Fibroblast of skin of left quadriceps (primary cell): ENCODE data around the gene EFTUD2.
A peak's percentile ranks its signal among the peaks of the same experiment; 100 is the strongest.
"Not testable (repeated sequence)": the region's sequence is repeated elsewhere in the genome, so short reads cannot be mapped to it uniquely, and the experiment has no call there.

Source experiments
- DNase-seq, 2 experiments: peaks; one replicate each; pipeline ENCODE4 v3.0.0-alpha.2; 2013; ENCODE audit warnings: low read depth in 2 of 2

Gene EFTUD2

DNA sequence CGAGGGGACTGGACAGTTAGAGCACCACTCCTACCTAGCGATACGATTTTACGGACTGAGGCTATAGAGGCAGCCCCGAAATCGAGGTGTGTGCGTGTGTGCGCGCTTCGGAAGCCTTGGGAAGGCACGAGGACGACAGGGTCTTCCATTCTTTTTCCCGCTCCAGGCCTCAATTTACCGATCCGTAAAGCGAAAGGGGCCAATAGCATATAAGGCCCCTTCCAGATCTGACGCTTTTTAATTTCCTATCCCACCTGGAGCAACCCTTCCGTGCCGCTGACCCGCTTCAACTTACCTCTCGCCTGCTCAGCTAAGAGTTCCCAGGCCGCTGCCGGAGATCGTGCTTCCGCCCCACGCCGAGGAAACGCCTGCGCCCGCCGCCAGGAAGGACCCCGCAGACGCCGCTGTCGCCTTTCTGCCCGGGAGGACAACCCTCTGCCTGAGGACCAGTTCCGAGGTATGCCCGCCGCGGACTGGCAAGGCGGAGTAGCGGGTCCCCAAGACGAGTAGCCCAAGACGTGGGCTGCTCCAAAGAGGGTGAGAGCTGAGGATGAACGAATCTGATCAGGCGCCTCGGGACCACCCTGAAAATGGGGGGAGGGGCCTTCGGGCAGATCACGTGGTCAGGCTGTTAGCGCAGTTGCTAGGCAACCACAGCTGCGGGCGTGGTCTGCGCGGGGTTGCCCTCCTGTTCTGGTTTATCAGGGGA is at the start of gene EFTUD2:
Gene EFTUD2, minus strand, starts transcription at position 372 of the 709 bp plus-strand sequence. CDS start 4,924 bp downstream, outside the sequence.
- peak; percentile 71 to 74 for DNase-seq

GRCh38 chr17:44948315-44948795 is 49.1 kb upstream of the EFTUD2 start:
- DNase-seq = no peak

GRCh38 chr17:44947461-44948314 is 48.4 kb upstream of the EFTUD2 start, which contains the start of gene KIF18B:
Gene KIF18B, minus strand, starts transcription at chr17:44947773. Its CDS starts 11,429 bp downstream, at chr17:44936344.
- peak; percentile 82 to 83 for DNase-seq

DNA sequence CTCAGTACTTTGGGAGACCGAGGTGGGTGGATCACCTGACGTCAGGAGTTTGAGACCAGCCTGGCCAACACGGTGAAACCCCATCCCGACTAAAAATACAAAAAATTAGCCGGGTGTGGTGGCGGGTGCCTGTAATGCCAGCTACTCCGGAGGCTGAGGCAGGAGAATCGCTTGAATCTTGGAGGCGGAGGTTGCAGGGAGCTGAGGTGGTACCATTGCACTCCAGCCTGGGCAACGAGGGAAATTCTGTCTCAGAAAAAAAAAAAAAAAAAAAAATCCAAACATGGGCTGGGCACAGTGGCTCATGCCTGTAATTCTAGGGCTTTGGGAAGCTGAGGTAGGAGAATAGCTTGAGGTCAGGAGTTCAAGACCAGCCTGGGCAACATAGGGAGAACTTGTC is 46.4 kb upstream of the EFTUD2 start:
- not testable (repeated sequence) for DNase-seq

GRCh38 chr17:44942456-44942855 is 43.2 kb upstream of the EFTUD2 start:
- DNase-seq = no peak

DNA sequence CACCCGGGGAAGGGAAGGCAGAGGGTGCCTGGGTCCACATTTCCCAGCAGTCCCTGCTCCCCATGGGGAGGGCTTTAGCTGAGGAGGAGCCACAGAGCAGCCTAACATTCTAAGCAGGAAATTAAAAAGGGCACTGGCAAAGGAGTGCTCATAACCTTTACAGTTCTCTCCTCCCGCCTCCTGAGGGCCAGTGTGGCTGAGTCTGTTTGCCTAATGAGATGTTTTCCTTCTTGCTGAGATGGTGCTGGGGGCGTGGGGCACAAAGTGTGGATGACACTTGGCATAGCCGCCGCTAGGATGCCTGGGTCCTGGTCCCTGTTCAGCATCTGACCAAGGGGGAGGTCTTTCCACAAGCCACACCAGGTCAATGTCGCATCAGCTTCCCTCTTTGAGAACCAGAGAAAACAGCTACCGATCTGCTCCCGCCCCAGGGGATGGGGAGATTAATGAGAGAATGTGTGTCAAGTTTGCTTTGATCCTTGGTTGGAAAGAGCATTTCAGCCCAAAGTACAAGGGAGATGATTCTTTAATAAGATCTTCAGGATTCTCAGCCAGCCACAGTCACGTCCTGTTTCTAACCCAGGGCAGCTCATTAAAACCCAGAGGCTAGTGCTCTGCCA is 42.6 kb upstream of the EFTUD2 start:
- DNase-seq = no peak

DNA sequence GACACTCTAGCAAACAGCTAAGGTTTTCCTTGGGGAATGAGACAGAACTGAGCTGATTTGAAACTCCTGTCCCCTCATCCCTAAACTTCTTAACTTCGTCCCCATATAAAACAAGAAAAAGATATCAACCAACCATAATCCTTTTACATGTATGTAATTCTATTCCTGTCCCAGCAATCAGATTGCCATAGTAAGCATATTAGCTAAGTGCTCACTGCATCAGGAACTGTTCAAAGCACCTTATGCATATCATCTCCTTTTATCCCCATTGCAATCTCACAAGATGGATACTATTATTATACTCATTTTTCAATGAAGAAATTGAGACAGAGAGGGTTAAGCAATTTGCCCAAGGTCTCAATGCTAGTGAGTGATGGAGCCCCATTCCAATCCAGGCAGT is 41.5 kb upstream of the EFTUD2 start:
- DNase-seq = no peak

- DNase-seq = peak; percentile 42 to 49
Measured at GRCh38 chr17:44940317-44940716, 41.1 kb upstream of the EFTUD2 start.

DNA sequence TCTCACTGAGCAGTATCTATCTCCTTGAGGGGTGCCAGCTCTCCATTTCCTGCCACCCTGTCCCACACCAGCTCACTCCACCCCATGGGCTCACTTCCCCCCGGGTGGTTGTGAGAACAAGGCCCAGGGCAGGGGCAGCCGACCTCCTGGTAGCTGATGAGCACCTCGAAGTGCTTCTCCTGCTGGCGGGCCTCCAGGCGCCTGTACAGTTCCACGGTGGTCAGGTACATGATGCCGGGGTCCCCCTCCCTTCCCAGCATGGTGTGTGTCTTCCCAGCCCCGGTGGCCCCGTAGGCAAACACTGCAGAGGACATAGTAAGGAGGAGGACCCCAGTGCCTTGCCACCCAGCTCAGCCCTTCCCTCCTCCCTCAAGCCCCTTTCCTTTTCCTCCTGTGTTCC is 35.9 kb upstream of the EFTUD2 start:
- no peak for DNase-seq

GRCh38 chr17:44934745-44935105 is 35.5 kb upstream of the EFTUD2 start:
- no peak for DNase-seq

DNA sequence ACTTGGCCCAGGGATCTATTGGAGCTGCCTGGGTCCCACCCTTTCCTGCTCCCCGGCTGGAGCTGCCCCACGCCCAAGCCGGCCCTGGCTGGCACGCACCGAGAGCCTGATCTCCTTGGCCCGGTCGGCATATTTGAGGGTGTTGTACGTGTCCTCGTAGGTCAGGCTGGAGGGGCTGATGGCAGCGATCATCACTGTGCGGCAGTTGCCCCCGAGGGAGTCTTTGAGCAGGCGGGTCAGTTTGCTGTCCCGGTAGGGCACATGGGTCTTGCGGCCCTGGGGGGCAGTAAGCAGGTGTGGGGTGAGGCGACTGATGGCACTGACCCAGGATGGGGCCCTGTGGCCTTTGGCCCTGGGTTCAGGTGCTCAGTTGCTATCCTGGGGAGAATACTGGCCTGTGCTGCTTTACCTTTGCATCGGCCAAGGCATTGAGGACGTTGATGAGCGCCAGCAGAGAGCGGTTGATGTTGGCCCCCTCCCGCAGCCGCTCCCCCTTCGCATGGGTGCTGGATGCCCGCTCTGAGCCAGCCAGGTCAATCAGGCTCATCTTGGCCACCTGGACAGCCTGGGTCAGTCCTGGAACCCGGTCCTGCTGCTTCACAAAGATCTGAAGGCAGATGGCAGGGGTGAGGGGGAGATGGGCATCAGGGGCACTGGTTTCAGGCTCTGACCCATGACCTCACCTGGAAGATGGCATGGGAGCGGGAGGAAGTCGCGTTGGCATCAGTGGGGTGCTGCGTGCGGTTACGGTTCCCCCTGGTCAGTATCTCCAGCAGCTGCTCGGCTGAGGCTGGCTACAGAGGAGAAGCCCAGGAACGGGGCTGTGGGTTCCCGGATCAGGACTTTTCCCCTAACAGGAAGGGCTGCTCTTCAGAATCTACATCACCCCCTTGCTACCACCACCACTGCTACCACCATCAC is 34.8 kb upstream of the EFTUD2 start:
- DNase-seq = no peak

- no peak for DNase-seq
Measured at GRCh38 chr17:44932787-44933097, 33.5 kb upstream of the EFTUD2 start.

DNA sequence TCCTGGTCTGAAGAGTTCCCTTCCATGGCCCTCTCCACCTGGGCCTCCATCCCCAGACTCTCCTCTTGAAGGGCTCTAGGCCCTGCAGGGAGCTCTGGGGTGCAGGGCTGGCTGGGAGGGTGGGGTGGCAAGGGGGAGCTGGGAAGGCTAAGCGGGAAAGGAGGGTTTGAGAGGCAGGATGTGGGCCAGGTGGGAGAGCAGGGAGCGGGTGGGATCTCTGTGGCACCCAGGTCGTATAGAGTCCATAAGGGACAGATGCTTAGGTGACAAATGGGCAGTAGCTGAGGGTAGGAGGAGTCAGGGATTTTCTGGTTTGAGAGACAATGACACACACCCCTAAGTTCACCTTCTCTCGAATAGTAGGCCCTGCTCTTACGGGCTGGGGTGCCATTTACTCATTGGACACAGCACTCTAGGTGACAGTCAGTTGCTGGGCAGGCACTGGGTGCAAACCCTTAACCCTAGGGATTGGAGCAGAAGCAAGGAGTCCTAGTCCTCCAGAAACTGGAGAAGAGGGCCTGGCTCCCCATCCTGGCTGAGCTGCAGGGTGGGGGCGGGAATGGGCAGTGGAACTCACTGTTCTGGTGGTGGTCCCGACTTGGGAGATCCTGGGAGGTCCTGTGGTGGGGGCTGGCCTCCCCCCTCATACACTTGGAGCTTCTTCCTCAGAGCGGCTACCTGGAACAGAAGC is 33.0 kb upstream of the EFTUD2 start:
- no peak for DNase-seq

DNA sequence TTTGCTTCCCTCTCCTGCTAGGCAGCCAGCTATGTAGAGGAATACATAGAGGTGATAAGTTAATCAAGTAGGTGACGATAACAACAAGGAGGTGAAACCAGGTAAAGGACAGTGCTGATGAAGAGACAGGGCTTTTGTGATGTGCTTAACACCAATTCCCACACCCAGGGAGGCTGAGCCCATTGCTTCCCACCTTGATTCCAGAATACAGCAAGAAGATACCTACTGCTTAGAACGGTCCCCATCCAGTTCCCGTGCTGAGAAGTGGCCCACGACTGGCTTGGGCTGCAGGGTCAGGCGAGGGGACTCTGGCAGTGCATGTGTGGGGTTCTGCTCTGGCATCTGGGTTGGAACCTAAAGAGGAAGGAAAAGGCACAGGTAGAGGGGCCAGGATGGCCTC is 32.1 kb upstream of the EFTUD2 start:
- no peak for DNase-seq

- no peak for DNase-seq
Measured at GRCh38 chr17:44930667-44931066, 31.4 kb upstream of the EFTUD2 start.

GRCh38 chr17:44928950-44929720 is 29.9 kb upstream of the EFTUD2 start:
- no peak for DNase-seq

- DNase-seq = no peak
Measured at GRCh38 chr17:44928136-44928535, 28.9 kb upstream of the EFTUD2 start.

GRCh38 chr17:44927696-44928095 is 28.5 kb upstream of the EFTUD2 start:
- no peak for DNase-seq

DNA sequence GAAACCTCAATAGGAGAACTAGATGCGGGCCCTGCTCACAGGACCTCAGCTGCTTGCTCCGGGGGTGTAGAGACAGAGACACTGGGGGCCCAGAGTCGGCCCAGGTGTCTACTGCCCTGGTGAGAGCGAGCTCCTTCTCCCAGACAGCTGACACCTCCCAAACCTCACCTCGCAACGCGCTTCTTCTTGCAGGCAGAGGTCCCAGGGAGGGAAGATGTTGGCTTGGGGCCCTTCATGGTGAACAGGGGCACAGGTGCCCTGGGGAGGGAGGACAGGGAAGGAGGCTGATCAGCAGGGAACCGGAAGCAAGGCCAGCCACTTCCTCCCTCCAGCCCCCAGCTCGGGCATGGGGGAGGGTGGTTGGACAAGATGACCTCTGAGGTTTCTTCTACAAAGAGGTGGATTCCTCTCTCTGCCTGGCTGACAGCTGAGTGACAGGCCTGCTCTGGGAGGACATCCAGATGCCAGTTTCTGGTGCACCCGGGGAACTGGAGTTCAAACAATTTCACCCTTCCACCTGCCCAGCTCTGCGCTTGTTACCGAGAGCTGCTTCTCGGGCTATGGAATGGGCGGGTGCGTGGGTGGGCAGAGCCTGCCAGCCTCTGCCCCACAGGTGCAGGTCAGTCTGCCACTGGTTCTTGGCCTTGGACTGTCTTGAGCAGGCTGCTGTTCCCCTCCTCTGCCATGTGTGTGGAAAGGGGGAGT is 27.7 kb upstream of the EFTUD2 start:
- no peak for DNase-seq
